K562 (cell line): ENCODE data around the gene ZSCAN2.
"Not testable (repeated sequence)": the region's sequence is repeated elsewhere in the genome, so short reads cannot be mapped to it uniquely, and the experiment has no call there.

Source experiments
- BACH1 ChIP-seq: fragments of 200-800 bp; sonication (Bioruptor generic); IDR thresholded peaks from 2 replicates; pipeline ENCODE4 v1.6.1; 2016; ENCODE audit warnings: missing genetic modification characterization, missing compliant biosample characterization
- CBX2 ChIP-seq: fragments of 200-600 bp; sonication (generic); IDR thresholded peaks from one replicate; pipeline ENCODE4 v1.6.1; 2012; ENCODE audit warnings: mild to moderate bottlenecking, low read length, inconsistent platforms; ENCODE audit not compliant: insufficient read depth, poor library complexity, severe bottlenecking
- FOXM1 ChIP-seq, 2 experiments: fragments of 450-650 bp in 1 of 2; sonication (generic) in 1 of 2; formaldehyde crosslinking in 1 of 2; IDR thresholded peaks; 2 replicates each; pipeline versions ENCODE4 v1.6.1 to v1.9.0; 2017 to 2022; ENCODE audit warnings: low read depth in 2 of 2, mild to moderate bottlenecking in 2 of 2, missing genetic modification reagents in 1 of 2, moderate library complexity in 1 of 2
- JUND ChIP-seq, 2 experiments: IDR thresholded peaks; 2 replicates in 1 of 2; 3 replicates in 1 of 2; pipeline ENCODE4 v1.6.1; 2011; ENCODE audit warnings: borderline replicate concordance in 2 of 2, low read depth in 2 of 2, low read length in 2 of 2, improper control_type of control experiment in 1 of 2, missing biosample characterization in 1 of 2, missing genetic modification characterization in 1 of 2, missing genetic modification reagents in 1 of 2
- POLR3A ChIP-seq: IDR thresholded peaks from 2 replicates; pipeline ENCODE4 v1.6.1; 2011; ENCODE audit warnings: borderline replicate concordance, mild to moderate bottlenecking, moderate library complexity; ENCODE audit not compliant: insufficient read length, insufficient read depth; ENCODE audit errors: extremely low read depth
- SP1 ChIP-seq: sonication (generic); formaldehyde crosslinking; IDR thresholded peaks from 2 replicates; pipeline ENCODE4 v1.8.1; 2022; ENCODE audit warnings: mild to moderate bottlenecking, missing genetic modification reagents
- TF ChIP-seq, protein P1 (sequence below): fragments of 250-450 bp; sonication (Bioruptor Pico); IDR thresholded peaks from 2 replicates; pipeline ENCODE4 v1.5.0; 2022; ENCODE audit warnings: mild to moderate bottlenecking
- TF ChIP-seq, protein P2 (sequence below), 3 experiments: IDR thresholded peaks in 2 of 3; conservative IDR thresholded peaks in 1 of 3; 2 replicates each; pipeline ENCODE4 v1.5.1; 2011 to 2012; ENCODE audit warnings: low read length in 3 of 3, mild to moderate bottlenecking in 3 of 3, control low read depth in 2 of 3, improper control_type of control experiment in 1 of 3, inconsistent platforms in 1 of 3, low read depth in 1 of 3, mixed read lengths in 1 of 3, moderate library complexity in 1 of 3; ENCODE audit not compliant: insufficient read depth in 2 of 3
- TF ChIP-seq, protein P3 (sequence below), 2 experiments: fragments of 450-650 bp in 1 of 2; IDR thresholded peaks; 2 replicates each; pipeline ENCODE4 v1.6.1; 2011 to 2017; ENCODE audit warnings: low read depth in 2 of 2, antibody characterized with exemption in 1 of 2, borderline replicate concordance in 1 of 2, low read length in 1 of 2, mild to moderate bottlenecking in 1 of 2, mixed read lengths in 1 of 2; ENCODE audit not compliant: control insufficient read depth in 1 of 2
- TF ChIP-seq, protein P4 (sequence below): sonication (generic); IDR thresholded peaks from 2 replicates; pipeline ENCODE4 v1.6.1; 2016
- TF ChIP-seq, protein P5 (sequence below): sonication (generic); formaldehyde crosslinking; IDR thresholded peaks from 2 replicates; pipeline ENCODE4 v1.8.1; 2022; ENCODE audit warnings: missing genetic modification reagents
- TF ChIP-seq, protein P6 (sequence below): sonication (generic); formaldehyde crosslinking; IDR thresholded peaks from 2 replicates; pipeline ENCODE4 v1.8.0; 2022; ENCODE audit warnings: missing genetic modification reagents, mild to moderate bottlenecking, borderline replicate concordance

DNA sequence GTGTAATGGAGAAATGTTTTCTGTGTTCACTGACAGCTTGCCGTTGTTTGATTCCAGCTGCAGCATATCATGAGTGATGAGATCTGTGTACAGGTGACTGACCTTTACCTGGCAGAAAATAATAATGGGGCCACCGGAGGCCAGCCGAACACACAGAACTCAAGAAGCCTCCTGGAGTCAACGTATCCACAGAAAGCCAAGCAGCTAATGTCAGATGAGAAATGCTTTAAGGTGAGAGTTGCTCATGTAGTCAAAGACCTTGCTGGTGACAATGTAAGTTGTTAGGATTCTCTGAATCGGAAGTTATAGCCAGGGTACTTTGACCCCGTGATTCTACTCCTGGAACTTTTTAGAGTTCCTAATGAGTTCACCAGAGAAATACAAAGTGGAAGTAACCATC is 22.9 kb upstream of the ZSCAN2 start:
- not testable (repeated sequence) for TF ChIP-seq FOXM1 (IDR thresholded peaks at IDR 0.05; ENCODE audit: low read depth); FOXM1 (CRISPR knock-in tag; IDR thresholded peaks at IDR 0.05; ENCODE audit: low read depth); BACH1; POLR3A; JUND (IDR thresholded peaks at IDR 0.05; ENCODE audit: borderline replicate concordance, low read depth, low read length); JUND (tag; IDR thresholded peaks at IDR 0.05; ENCODE audit: borderline replicate concordance, low read depth, low read length); CBX2; SP1 (CRISPR knock-in tag)
- TF ChIP-seq, protein P1, sequence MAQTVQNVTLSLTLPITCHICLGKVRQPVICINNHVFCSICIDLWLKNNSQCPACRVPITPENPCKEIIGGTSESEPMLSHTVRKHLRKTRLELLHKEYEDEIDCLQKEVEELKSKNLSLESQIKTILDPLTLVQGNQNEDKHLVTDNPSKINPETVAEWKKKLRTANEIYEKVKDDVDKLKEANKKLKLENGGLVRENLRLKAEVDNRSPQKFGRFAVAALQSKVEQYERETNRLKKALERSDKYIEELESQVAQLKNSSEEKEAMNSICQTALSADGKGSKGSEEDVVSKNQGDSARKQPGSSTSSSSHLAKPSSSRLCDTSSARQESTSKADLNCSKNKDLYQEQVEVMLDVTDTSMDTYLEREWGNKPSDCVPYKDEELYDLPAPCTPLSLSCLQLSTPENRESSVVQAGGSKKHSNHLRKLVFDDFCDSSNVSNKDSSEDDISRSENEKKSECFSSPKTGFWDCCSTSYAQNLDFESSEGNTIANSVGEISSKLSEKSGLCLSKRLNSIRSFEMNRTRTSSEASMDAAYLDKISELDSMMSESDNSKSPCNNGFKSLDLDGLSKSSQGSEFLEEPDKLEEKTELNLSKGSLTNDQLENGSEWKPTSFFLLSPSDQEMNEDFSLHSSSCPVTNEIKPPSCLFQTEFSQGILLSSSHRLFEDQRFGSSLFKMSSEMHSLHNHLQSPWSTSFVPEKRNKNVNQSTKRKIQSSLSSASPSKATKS (CRISPR knock-in tag) = not testable (repeated sequence)
- TF ChIP-seq, protein P2, sequence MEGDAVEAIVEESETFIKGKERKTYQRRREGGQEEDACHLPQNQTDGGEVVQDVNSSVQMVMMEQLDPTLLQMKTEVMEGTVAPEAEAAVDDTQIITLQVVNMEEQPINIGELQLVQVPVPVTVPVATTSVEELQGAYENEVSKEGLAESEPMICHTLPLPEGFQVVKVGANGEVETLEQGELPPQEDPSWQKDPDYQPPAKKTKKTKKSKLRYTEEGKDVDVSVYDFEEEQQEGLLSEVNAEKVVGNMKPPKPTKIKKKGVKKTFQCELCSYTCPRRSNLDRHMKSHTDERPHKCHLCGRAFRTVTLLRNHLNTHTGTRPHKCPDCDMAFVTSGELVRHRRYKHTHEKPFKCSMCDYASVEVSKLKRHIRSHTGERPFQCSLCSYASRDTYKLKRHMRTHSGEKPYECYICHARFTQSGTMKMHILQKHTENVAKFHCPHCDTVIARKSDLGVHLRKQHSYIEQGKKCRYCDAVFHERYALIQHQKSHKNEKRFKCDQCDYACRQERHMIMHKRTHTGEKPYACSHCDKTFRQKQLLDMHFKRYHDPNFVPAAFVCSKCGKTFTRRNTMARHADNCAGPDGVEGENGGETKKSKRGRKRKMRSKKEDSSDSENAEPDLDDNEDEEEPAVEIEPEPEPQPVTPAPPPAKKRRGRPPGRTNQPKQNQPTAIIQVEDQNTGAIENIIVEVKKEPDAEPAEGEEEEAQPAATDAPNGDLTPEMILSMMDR (IDR thresholded peaks at IDR 0.05 in 2 of 3, conservative IDR thresholded peaks at IDR 0.05 in 1 of 3; ENCODE audit: insufficient read depth in 2 of 3, low read depth in 1 of 3, low read length in 3 of 3) = not testable (repeated sequence)
- TF ChIP-seq, protein P3, sequence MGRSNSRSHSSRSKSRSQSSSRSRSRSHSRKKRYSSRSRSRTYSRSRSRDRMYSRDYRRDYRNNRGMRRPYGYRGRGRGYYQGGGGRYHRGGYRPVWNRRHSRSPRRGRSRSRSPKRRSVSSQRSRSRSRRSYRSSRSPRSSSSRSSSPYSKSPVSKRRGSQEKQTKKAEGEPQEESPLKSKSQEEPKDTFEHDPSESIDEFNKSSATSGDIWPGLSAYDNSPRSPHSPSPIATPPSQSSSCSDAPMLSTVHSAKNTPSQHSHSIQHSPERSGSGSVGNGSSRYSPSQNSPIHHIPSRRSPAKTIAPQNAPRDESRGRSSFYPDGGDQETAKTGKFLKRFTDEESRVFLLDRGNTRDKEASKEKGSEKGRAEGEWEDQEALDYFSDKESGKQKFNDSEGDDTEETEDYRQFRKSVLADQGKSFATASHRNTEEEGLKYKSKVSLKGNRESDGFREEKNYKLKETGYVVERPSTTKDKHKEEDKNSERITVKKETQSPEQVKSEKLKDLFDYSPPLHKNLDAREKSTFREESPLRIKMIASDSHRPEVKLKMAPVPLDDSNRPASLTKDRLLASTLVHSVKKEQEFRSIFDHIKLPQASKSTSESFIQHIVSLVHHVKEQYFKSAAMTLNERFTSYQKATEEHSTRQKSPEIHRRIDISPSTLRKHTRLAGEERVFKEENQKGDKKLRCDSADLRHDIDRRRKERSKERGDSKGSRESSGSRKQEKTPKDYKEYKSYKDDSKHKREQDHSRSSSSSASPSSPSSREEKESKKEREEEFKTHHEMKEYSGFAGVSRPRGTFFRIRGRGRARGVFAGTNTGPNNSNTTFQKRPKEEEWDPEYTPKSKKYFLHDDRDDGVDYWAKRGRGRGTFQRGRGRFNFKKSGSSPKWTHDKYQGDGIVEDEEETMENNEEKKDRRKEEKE (IDR thresholded peaks at IDR 0.05; ENCODE audit: borderline replicate concordance in 1 of 2, control insufficient read depth in 1 of 2, low read depth in 2 of 2, low read length in 1 of 2) = not testable (repeated sequence)
- TF ChIP-seq, protein P4, sequence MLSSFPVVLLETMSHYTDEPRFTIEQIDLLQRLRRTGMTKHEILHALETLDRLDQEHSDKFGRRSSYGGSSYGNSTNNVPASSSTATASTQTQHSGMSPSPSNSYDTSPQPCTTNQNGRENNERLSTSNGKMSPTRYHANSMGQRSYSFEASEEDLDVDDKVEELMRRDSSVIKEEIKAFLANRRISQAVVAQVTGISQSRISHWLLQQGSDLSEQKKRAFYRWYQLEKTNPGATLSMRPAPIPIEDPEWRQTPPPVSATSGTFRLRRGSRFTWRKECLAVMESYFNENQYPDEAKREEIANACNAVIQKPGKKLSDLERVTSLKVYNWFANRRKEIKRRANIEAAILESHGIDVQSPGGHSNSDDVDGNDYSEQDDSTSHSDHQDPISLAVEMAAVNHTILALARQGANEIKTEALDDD = not testable (repeated sequence)
- TF ChIP-seq, protein P5, sequence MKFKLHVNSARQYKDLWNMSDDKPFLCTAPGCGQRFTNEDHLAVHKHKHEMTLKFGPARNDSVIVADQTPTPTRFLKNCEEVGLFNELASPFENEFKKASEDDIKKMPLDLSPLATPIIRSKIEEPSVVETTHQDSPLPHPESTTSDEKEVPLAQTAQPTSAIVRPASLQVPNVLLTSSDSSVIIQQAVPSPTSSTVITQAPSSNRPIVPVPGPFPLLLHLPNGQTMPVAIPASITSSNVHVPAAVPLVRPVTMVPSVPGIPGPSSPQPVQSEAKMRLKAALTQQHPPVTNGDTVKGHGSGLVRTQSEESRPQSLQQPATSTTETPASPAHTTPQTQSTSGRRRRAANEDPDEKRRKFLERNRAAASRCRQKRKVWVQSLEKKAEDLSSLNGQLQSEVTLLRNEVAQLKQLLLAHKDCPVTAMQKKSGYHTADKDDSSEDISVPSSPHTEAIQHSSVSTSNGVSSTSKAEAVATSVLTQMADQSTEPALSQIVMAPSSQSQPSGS (CRISPR knock-in tag) = not testable (repeated sequence)
- TF ChIP-seq, protein P6, sequence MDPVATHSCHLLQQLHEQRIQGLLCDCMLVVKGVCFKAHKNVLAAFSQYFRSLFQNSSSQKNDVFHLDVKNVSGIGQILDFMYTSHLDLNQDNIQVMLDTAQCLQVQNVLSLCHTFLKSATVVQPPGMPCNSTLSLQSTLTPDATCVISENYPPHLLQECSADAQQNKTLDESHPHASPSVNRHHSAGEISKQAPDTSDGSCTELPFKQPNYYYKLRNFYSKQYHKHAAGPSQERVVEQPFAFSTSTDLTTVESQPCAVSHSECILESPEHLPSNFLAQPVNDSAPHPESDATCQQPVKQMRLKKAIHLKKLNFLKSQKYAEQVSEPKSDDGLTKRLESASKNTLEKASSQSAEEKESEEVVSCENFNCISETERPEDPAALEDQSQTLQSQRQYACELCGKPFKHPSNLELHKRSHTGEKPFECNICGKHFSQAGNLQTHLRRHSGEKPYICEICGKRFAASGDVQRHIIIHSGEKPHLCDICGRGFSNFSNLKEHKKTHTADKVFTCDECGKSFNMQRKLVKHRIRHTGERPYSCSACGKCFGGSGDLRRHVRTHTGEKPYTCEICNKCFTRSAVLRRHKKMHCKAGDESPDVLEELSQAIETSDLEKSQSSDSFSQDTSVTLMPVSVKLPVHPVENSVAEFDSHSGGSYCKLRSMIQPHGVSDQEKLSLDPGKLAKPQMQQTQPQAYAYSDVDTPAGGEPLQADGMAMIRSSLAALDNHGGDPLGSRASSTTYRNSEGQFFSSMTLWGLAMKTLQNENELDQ = not testable (repeated sequence)
